ENCODE data around the gene ZDHHC8. TPM values are rescaled to one million over a fixed set of nuclear protein-coding genes. Genes with fewer than 3 reads are reported as not detected.

ZDHHC8 gene
- total RNA-seq, 6 experiments from 2014 or later = 11.4 to 39.0 (median 28.7) TPM

GRCh38 chr22:20107471-20107901 is 24.1 kb upstream of the ZDHHC8 start:
- Histone ChIP-seq H3K36me3 (peaks cover 6 to 67% (median 26%) of the 10 kb centered on the region in 4 donors), H3K27me3 (no peaks in the 10 kb centered on the region), H3K9me3 (no peaks in the 10 kb centered on the region), H3K4me3 (no peak overlapping the region), H3K4me1 (peaks cover 0 to 11% (median 5%) of the 10 kb centered on the region in 4 donors), H3K27ac (no peak overlapping the region)
- DNase-seq (peak in 2 of 3 donors; percentile 9 to 26), ATAC-seq (no peak)
- WGBS (ENCODE audit: insufficient coverage, low coverage, low lambda C conversion rate, missing lambda C conversion rate) = 90% methylated on average over 2 of the region's 7 CpGs
- intact Hi-C loops (cut with DNase I) = no loop called here
- no peak for TF ChIP-seq POLR2A (IDR thresholded peaks at IDR 0.05)
- TF ChIP-seq CTCF (IDR thresholded peaks at IDR 0.05) = no peak

GRCh38 chr22:20107951-20108756 is 23.4 kb upstream of the ZDHHC8 start:
- intact Hi-C loops (cut with DNase I) = no loop called here

GRCh38 chr22:20108757-20109230 is 22.8 kb upstream of the ZDHHC8 start:
- H3K9me3 ChIP-seq = no peaks in the 10 kb centered on the region
- TF ChIP-seq POLR2A (IDR thresholded peaks at IDR 0.05) = no peak
- no peak for TF ChIP-seq CTCF (IDR thresholded peaks at IDR 0.05)
- H3K4me3 ChIP-seq = no peak overlapping the region
- peaks cover 0 to 10% (median 4%) of the 10 kb centered on the region in 4 donors for H3K4me1 ChIP-seq
- peaks cover 6 to 78% (median 31%) of the 10 kb centered on the region in 4 donors for H3K36me3 ChIP-seq
- intact Hi-C loops (cut with DNase I) = no loop called here
- WGBS (ENCODE audit: insufficient coverage, low coverage, low lambda C conversion rate, missing lambda C conversion rate) = 92% methylated on average over 6 of the region's 12 CpGs
- ATAC-seq = no peak
- DNase-seq = peak in 2 of 3 donors; percentile 9 to 31
- H3K27me3 ChIP-seq = no peaks in the 10 kb centered on the region
- H3K27ac ChIP-seq = no peak overlapping the region

More at GRCh38 chr22:20107951-20108756, 23.4 kb upstream of the ZDHHC8 start:
- no peaks in the 10 kb centered on the region for H3K9me3 ChIP-seq
- H3K27me3 ChIP-seq = no peaks in the 10 kb centered on the region
- TF ChIP-seq CTCF (IDR thresholded peaks at IDR 0.05) = no peak
- TF ChIP-seq POLR2A (IDR thresholded peaks at IDR 0.05) = no peak
- H3K36me3 ChIP-seq = peaks cover 6 to 74% (median 29%) of the 10 kb centered on the region in 4 donors
- H3K27ac ChIP-seq = no peak overlapping the region
- peaks cover 0 to 10% (median 4%) of the 10 kb centered on the region in 4 donors for H3K4me1 ChIP-seq
- no peak for ATAC-seq
- 82% methylated on average over 5 of the region's 13 CpGs for WGBS (ENCODE audit: insufficient coverage, low coverage, low lambda C conversion rate, missing lambda C conversion rate)
- peak in 2 of 3 donors; percentile 17 to 46 for DNase-seq
- H3K4me3 ChIP-seq = no peak overlapping the region

- 72% methylated on average over 4 of the region's 23 CpGs for WGBS (ENCODE audit: insufficient coverage, low coverage, low lambda C conversion rate, missing lambda C conversion rate)
- TF ChIP-seq CTCF (IDR thresholded peaks at IDR 0.05) (no peak), POLR2A (IDR thresholded peaks at IDR 0.05) (no peak)
- Histone ChIP-seq H3K4me3 (no peak overlapping the region), H3K36me3 (peaks cover 6 to 87% (median 31%) of the 10 kb centered on the region in 4 donors), H3K27ac (no peak overlapping the region), H3K27me3 (no peaks in the 10 kb centered on the region), H3K4me1 (peaks cover 0 to 8% (median 3%) of the 10 kb centered on the region in 4 donors), H3K9me3 (no peaks in the 10 kb centered on the region)
- peak in 2 of 3 donors; percentile 25 to 58 for DNase-seq
- intact Hi-C loops (cut with DNase I) = loop anchor here (10.0 kb wide), 1 partner anchor 135 kb away; no protein-coding TSS in a partner anchor
- ATAC-seq = peak in 2 of 4 donors; percentile 2 to 3
Measured at GRCh38 chr22:20109411-20110358, 21.9 kb upstream of the ZDHHC8 start.

All from right lobe of liver (tissue), 6 donors.